ENCODE measurements around the gene AAK1.

AAK1 gene

DNA sequence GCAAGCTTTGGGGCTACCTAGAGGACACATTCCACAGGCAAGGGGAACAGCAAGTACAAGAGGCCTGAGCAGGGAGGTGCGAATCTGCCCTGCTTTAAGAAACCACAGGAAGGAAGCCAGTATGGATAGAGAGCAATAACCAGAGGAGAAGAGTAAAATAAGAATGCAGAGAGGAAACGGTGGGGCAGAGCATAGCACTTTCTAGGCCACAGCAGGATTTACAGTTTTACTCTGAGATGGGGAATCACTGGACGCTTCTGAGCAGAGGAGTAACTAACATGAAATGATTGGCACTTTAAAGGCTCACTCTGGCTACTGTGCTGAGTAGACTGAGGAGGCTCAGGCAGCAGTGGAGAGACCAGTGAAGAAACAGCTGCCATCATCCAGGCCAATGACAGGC lies 23.8 kb downstream of the AAK1 start:
- Histone ChIP-seq H3K9me3 (ENCODE audit: severe bottlenecking) (no peaks in the 10 kb centered on the region), H3K27me3 (ENCODE audit: insufficient read depth, poor library complexity, severe bottlenecking) (no peaks in the 10 kb centered on the region), H3K36me3 (ENCODE audit: low read depth) (no peaks in the 10 kb centered on the region), H3K4me1 (ENCODE audit: insufficient read depth, poor library complexity, severe bottlenecking) (peaks cover 18% of the 10 kb centered on the region), H3K27ac (ENCODE audit: poor library complexity, severe bottlenecking) (no peak overlapping the region), H3K4me3 (ENCODE audit: severe bottlenecking) (no peak overlapping the region)
- DNase-seq (ENCODE audit: low spot score) = no peak
- TF ChIP-seq, protein P1, sequence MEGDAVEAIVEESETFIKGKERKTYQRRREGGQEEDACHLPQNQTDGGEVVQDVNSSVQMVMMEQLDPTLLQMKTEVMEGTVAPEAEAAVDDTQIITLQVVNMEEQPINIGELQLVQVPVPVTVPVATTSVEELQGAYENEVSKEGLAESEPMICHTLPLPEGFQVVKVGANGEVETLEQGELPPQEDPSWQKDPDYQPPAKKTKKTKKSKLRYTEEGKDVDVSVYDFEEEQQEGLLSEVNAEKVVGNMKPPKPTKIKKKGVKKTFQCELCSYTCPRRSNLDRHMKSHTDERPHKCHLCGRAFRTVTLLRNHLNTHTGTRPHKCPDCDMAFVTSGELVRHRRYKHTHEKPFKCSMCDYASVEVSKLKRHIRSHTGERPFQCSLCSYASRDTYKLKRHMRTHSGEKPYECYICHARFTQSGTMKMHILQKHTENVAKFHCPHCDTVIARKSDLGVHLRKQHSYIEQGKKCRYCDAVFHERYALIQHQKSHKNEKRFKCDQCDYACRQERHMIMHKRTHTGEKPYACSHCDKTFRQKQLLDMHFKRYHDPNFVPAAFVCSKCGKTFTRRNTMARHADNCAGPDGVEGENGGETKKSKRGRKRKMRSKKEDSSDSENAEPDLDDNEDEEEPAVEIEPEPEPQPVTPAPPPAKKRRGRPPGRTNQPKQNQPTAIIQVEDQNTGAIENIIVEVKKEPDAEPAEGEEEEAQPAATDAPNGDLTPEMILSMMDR (IDR thresholded peaks at IDR 0.05; ENCODE audit: poor library complexity, severe bottlenecking) = no peak
- no peak for ATAC-seq (ENCODE audit: low read depth)

DNA sequence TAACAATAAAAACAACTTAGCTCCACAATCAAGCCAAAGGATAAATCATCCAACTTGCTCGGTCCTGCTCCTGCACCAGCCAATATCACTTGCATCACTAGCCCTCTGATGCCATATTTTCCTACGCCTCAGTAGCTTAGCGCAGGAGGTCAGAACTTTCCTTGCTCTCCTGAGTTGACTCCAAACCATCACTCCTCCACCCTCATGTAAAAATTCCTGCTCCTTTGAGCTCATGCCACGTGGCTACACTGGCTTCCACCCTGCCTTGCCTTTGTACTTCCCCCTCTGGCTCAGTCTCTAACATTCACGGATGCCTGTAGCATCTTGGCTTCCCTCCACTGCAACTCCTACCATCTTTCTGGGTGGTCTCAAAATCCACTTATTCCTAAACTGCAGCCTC lies 25.2 kb downstream of the AAK1 start:
- Histone ChIP-seq H3K4me1 (ENCODE audit: insufficient read depth, poor library complexity, severe bottlenecking) (peaks cover 18% of the 10 kb centered on the region), H3K27me3 (ENCODE audit: insufficient read depth, poor library complexity, severe bottlenecking) (no peaks in the 10 kb centered on the region), H3K27ac (ENCODE audit: poor library complexity, severe bottlenecking) (no peak overlapping the region), H3K9me3 (ENCODE audit: severe bottlenecking) (no peaks in the 10 kb centered on the region), H3K36me3 (ENCODE audit: low read depth) (no peaks in the 10 kb centered on the region), H3K4me3 (ENCODE audit: severe bottlenecking) (no peak overlapping the region)
- TF ChIP-seq, protein P1 (IDR thresholded peaks at IDR 0.05; ENCODE audit: poor library complexity, severe bottlenecking) = no peak
- ATAC-seq (ENCODE audit: low read depth) = no peak
- DNase-seq (ENCODE audit: low spot score) = no peak

DNA sequence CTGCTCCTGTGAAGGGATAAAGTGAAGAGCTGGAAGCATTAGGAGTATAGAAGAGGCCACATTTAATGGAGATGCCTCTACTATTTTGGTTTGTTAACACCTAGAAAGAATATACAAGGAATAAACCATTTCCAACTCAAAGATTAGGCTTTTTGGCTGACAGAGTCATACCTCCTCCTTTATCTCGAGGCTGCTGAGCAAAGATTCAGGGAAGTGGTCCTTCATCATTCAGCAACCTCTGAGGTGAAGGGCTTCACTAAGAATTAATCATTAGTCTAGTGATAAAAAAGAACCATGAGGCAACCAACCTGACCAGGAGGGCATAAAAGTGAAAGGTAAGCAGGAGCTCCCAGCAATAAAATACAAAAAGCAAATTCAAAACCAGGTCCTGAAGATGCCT lies 25.8 kb downstream of the AAK1 start:
- no peak overlapping the region for H3K4me3 ChIP-seq (ENCODE audit: severe bottlenecking)
- ATAC-seq (ENCODE audit: low read depth) (no peak), DNase-seq (ENCODE audit: low spot score) (no peak)
- no peak overlapping the region for H3K27ac ChIP-seq (ENCODE audit: poor library complexity, severe bottlenecking)
- no peaks in the 10 kb centered on the region for H3K9me3 ChIP-seq (ENCODE audit: severe bottlenecking)
- H3K27me3 ChIP-seq (ENCODE audit: insufficient read depth, poor library complexity, severe bottlenecking) = no peaks in the 10 kb centered on the region
- TF ChIP-seq, protein P1 (IDR thresholded peaks at IDR 0.05; ENCODE audit: poor library complexity, severe bottlenecking) = no peak
- H3K36me3 ChIP-seq (ENCODE audit: low read depth) = no peaks in the 10 kb centered on the region
- peaks cover 18% of the 10 kb centered on the region for H3K4me1 ChIP-seq (ENCODE audit: insufficient read depth, poor library complexity, severe bottlenecking)

DNA sequence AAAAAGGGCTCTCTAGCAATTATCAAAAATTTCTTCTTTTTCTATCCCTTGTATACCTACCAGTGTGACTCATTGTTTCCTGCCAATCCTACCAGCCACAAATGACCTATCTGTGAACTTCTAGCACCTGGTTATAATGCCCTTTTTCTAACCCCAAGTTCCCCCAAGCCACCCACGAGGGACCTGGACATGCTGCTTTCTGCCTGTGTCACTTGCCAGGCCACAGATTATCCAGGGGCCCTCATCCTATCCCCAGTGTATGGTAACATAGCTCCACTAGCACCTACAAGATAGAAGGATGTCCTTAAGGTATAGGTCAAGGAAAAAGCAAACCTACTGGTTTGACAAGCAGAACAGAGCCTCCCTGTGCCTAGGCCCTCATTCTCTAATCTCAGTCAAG lies 26.8 kb downstream of the AAK1 start:
- no peaks in the 10 kb centered on the region for H3K36me3 ChIP-seq (ENCODE audit: low read depth)
- DNase-seq (ENCODE audit: low spot score) = no peak
- peaks cover 18% of the 10 kb centered on the region for H3K4me1 ChIP-seq (ENCODE audit: insufficient read depth, poor library complexity, severe bottlenecking)
- H3K4me3 ChIP-seq (ENCODE audit: severe bottlenecking) = no peak overlapping the region
- TF ChIP-seq, protein P1 (IDR thresholded peaks at IDR 0.05; ENCODE audit: poor library complexity, severe bottlenecking) = no peak
- peak; percentile 76 for ATAC-seq (ENCODE audit: low read depth)
- no peak overlapping the region for H3K27ac ChIP-seq (ENCODE audit: poor library complexity, severe bottlenecking)
- no peaks in the 10 kb centered on the region for H3K9me3 ChIP-seq (ENCODE audit: severe bottlenecking)
- H3K27me3 ChIP-seq (ENCODE audit: insufficient read depth, poor library complexity, severe bottlenecking) = no peaks in the 10 kb centered on the region

DNA sequence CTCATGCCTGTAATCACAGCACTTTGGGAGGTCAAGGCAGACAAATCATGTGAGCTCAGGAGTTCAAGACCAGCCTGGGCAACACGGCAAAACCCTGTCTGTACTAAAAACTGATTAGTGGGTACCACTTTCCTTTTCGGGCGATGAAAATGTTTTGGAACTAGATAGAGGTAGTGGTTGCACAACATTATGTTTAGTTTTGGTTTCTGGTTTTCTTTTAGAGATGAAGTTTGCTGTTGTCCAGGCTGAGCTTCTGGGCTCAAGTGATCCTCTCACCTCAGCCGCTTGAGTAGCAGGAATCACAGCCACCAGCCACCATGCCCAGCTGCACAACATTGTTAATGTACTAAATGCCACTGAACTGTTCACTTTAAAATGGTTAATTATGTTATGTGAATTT lies 27.6 kb downstream of the AAK1 start:
- no peak for ATAC-seq (ENCODE audit: low read depth)
- Histone ChIP-seq H3K36me3 (ENCODE audit: low read depth) (no peaks in the 10 kb centered on the region), H3K4me1 (ENCODE audit: insufficient read depth, poor library complexity, severe bottlenecking) (peaks cover 18% of the 10 kb centered on the region), H3K9me3 (ENCODE audit: severe bottlenecking) (no peaks in the 10 kb centered on the region), H3K27me3 (ENCODE audit: insufficient read depth, poor library complexity, severe bottlenecking) (no peaks in the 10 kb centered on the region), H3K27ac (ENCODE audit: poor library complexity, severe bottlenecking) (no peak overlapping the region), H3K4me3 (ENCODE audit: severe bottlenecking) (no peak overlapping the region)
- TF ChIP-seq, protein P1 (IDR thresholded peaks at IDR 0.05; ENCODE audit: poor library complexity, severe bottlenecking) = no peak
- DNase-seq (ENCODE audit: low spot score) = no peak

All from RWPE2 (cell line).